ENCODE results near the gene BET1.
A peak's percentile ranks its signal among the peaks of the same experiment; 100 is the strongest.

BET1 gene

DNA sequence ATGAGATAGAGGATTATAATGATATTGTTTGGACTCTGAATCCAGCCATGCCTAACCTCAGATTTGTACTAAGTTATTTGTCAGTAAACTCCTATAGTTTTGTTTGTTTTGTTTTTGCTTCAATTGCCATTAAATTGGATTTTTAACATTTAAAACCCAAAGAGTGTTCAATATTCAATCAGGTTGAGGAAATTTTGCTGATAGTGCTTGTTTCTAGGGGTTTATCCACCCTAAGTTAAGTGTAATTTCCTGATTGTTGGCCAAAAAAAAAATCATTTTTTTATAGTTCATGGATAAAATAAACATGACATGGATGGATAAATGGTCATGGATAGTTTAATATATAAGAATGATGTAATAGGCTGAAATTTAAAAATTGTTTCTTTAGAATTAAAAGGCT lies 11.4 kb upstream of the BET1 start:
- TF ChIP-seq, protein P1, sequence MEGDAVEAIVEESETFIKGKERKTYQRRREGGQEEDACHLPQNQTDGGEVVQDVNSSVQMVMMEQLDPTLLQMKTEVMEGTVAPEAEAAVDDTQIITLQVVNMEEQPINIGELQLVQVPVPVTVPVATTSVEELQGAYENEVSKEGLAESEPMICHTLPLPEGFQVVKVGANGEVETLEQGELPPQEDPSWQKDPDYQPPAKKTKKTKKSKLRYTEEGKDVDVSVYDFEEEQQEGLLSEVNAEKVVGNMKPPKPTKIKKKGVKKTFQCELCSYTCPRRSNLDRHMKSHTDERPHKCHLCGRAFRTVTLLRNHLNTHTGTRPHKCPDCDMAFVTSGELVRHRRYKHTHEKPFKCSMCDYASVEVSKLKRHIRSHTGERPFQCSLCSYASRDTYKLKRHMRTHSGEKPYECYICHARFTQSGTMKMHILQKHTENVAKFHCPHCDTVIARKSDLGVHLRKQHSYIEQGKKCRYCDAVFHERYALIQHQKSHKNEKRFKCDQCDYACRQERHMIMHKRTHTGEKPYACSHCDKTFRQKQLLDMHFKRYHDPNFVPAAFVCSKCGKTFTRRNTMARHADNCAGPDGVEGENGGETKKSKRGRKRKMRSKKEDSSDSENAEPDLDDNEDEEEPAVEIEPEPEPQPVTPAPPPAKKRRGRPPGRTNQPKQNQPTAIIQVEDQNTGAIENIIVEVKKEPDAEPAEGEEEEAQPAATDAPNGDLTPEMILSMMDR (IDR thresholded peaks at IDR 0.05; ENCODE audit: low read depth, low read length), result no peak

DNA sequence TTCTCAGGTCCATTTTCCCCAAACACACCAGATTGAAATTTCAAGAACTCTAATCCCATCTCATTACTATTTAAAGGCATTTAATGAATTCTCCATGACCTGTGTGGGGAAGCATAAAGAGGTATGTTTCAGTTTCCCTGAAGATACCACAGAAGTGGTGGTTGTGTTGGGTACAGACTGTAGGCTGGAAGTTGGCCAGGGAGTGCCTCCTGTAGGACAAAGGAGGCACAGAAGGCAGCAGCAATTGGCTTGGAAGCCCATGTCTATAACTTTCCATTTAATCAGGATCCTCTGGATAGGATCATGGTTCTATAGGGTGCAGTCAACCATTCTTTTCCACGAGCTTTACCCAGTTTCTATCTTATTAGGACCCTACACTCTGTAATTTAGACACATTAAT lies 8.6 kb upstream of the BET1 start:
- no peak overlapping the region for H3K4me3 ChIP-seq (ENCODE audit: low read depth, low read length)
- TF ChIP-seq, protein P1 (IDR thresholded peaks at IDR 0.05; ENCODE audit: low read depth, low read length), result no peak

More for the DNA sequence above, 11.4 kb upstream of the BET1 start:
- no peak overlapping the region for H3K4me3 ChIP-seq (ENCODE audit: low read depth, low read length)

DNA sequence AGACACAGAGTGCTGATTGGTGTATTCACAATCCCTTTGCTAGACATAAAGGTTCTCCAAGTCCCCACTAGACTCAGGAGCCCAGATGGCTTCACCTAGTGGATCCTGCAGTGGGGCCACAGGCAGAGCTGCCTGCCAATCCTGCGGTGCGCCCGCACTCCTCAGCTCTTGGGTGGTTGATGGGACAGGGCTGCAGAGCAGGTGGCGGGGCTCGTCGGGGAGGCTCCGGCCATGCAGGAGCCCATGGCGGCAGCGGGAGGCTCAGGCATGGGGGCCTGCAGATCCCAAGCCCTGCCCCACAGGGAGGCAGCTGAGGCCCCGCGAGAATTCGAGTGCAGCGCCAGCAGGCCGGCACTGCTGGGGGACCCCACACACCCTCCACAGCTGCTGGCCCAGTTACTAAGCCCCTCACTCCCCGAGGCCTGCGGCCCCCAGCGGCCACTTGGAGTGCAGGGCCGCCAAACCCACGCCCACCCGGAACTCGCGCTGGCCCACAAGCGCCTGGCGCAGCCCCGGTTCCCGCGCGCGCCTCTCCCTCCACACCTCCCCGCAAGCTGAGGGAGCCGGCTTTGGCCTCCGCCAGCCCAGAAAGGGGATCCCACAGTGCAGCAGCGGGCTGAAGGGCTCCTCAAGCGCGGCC lies 7.7 kb upstream of the BET1 start:
- TF ChIP-seq, protein P1 (IDR thresholded peaks at IDR 0.05; ENCODE audit: low read depth, low read length), result no peak
- H3K4me3 ChIP-seq (ENCODE audit: low read depth, low read length), result no peak overlapping the region

DNA sequence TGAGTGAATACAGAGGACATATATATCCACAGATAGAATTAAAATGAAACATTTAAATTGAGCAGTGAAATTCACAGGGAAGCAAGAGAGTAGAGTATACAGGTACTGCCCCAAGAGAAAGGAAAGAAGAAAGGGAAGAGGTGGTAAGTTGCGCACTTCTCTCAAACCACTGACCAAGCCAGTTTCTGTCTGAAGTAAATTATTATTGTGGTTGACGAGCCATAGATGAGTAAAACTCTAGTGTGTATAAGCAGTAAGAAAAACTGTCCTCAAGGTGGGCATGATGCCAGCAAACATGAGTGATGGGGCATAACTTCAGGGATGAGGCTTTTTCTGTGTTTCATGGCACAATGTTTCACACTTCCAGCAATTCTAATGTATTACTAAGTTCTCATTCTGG lies 4.4 kb upstream of the BET1 start:
- H3K4me3 ChIP-seq (ENCODE audit: low read depth, low read length), result no peak overlapping the region
- TF ChIP-seq, protein P1 (IDR thresholded peaks at IDR 0.05; ENCODE audit: low read depth, low read length), result no peak

DNA sequence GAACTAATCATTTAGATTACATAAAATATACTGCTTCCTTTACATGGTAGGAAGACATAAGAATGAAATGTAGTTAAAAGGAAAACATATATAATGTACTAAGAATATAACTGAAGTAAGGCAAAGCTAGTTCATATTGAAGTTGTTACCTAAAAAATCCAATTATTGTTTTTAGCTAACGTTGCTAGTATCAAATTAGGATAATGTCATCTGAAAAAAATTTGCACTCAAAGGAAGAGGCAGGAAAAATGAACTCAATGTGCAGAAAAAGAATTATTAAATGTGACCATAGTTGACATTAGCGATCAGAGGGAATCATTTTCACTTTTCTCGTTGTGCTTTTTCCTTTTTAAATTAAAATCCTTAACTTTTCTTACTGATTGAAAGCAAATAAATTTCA lies 1.6 kb upstream of the BET1 start:
- TF ChIP-seq, protein P1 (IDR thresholded peaks at IDR 0.05; ENCODE audit: low read depth, low read length), result no peak
- H3K4me3 ChIP-seq (ENCODE audit: low read depth, low read length), result no peak overlapping the region

DNA sequence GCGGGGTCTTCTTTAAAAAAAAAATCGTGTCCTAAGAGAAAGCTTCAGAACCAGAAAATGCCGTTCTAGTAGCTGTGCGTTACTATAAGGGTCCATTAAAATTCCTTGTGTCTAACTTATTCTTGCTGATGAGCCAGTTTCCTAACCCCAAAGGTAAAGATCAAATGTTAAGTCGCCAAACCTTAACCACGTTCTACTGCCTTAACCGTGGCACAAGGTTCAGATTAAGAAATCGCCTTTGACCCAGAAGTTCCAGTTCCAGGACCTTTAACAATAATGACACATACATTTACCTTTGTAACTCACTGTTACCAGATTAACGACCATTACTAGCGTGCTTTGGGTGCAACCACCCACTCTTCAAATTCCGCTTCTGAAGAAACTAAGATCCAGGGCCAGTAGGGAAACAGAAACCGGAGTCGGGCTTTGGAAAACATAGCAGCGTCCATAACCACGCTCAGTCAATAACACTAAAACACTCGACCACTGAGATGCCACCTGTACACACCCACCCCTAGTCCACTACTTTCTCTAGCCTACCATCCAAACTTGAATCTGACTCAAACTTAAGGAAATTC lies 620 bp downstream of the BET1 start:
- TF ChIP-seq, protein P1 (IDR thresholded peaks at IDR 0.05; ENCODE audit: low read depth, low read length), result no peak
- peak overlapping the region; percentile 96 for H3K4me3 ChIP-seq (ENCODE audit: low read depth, low read length)

DNA sequence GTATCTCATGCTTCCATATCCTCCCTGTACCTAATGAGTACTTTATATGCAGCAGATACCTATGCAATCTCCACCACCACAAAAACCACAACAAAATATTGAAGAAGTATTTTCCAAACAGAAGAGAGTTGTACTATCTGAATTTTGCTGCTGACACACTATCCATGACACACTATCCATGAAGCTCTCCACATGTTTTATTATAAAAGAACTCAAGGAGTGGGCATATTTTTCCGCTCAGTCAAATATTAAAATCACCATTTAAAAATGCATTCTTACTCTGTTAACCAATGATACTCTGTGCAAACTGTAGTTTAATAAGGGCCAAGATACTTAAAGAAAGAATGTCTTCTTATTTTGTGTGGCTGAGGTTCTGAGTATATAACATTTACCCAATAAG lies 2.8 kb downstream of the BET1 start:
- no peak overlapping the region for H3K4me3 ChIP-seq (ENCODE audit: low read depth, low read length)
- TF ChIP-seq, protein P1 (IDR thresholded peaks at IDR 0.05; ENCODE audit: low read depth, low read length), result no peak
